ENCODE data around the gene SPSB1. TPM values are rescaled to one million over a fixed set of nuclear protein-coding genes. Genes with fewer than 3 reads are reported as not detected.
A peak's percentile ranks its signal among the peaks of the same experiment; 100 is the strongest.

The SPSB1 gene
- polyA plus RNA-seq, 4 donors, result 24.1 to 69.1 (median 32.6) TPM

GRCh38 chr1:9279172-9279840 lies 13.4 kb upstream of the SPSB1 start:
- Histone ChIP-seq H3K27ac (ENCODE audit: low read depth in 1 of 3, low read length in 2 of 3) (peak overlapping the region; percentile 75 to 90 (median 81)), H3K27me3 (ENCODE audit: control insufficient read depth in 3 of 3, insufficient read depth in 3 of 3, low read length in 3 of 3) (no peaks in the 10 kb centered on the region), H3K4me1 (ENCODE audit: control insufficient read depth in 3 of 3, insufficient read depth in 2 of 3, low read depth in 1 of 3, low read length in 2 of 3) (peaks cover 0 to 33% (median 14%) of the 10 kb centered on the region in 3 donors), H3K4me3 (ENCODE audit: low read depth in 1 of 3, low read length in 3 of 3) (no peak overlapping the region), H3K9me3 (ENCODE audit: control insufficient read depth in 2 of 2, insufficient read depth in 1 of 2, low read depth in 1 of 2, low read length in 1 of 2) (peaks cover 0 to 9% of the 10 kb centered on the region in 2 donors), H3K36me3 (ENCODE audit: control insufficient read depth in 3 of 3, insufficient read depth in 2 of 3, low read depth in 1 of 3, low read length in 3 of 3) (no peaks in the 10 kb centered on the region)
- peak; percentile 83 to 93 for DNase-seq
- WGBS, 3 donors, result 20 to 55% (median 41%) methylated on average over 22 to 23 of the region's 23 CpGs
- no peak for FAIRE-seq

GRCh38 chr1:9280015-9280860 lies 12.5 kb upstream of the SPSB1 start:
- no peaks in the 10 kb centered on the region for H3K36me3 ChIP-seq (ENCODE audit: control insufficient read depth in 3 of 3, insufficient read depth in 2 of 3, low read depth in 1 of 3, low read length in 3 of 3)
- FAIRE-seq, result no peak
- no peaks in the 10 kb centered on the region for H3K27me3 ChIP-seq (ENCODE audit: control insufficient read depth in 3 of 3, insufficient read depth in 3 of 3, low read length in 3 of 3)
- 26 to 30% (median 29%) methylated on average over 24 to 34 of the region's 36 CpGs for WGBS, 3 donors
- peak; percentile 62 to 66 for DNase-seq
- H3K4me3 ChIP-seq (ENCODE audit: low read depth in 1 of 3, low read length in 3 of 3), result no peak overlapping the region
- peak overlapping the region; percentile 75 to 90 (median 81) for H3K27ac ChIP-seq (ENCODE audit: low read depth in 1 of 3, low read length in 2 of 3)
- peaks cover 0 to 33% (median 14%) of the 10 kb centered on the region in 3 donors for H3K4me1 ChIP-seq (ENCODE audit: control insufficient read depth in 3 of 3, insufficient read depth in 2 of 3, low read depth in 1 of 3, low read length in 2 of 3)
- H3K9me3 ChIP-seq (ENCODE audit: control insufficient read depth in 2 of 2, insufficient read depth in 1 of 2, low read depth in 1 of 2, low read length in 1 of 2), result peaks cover 0 to 14% of the 10 kb centered on the region in 2 donors

DNA sequence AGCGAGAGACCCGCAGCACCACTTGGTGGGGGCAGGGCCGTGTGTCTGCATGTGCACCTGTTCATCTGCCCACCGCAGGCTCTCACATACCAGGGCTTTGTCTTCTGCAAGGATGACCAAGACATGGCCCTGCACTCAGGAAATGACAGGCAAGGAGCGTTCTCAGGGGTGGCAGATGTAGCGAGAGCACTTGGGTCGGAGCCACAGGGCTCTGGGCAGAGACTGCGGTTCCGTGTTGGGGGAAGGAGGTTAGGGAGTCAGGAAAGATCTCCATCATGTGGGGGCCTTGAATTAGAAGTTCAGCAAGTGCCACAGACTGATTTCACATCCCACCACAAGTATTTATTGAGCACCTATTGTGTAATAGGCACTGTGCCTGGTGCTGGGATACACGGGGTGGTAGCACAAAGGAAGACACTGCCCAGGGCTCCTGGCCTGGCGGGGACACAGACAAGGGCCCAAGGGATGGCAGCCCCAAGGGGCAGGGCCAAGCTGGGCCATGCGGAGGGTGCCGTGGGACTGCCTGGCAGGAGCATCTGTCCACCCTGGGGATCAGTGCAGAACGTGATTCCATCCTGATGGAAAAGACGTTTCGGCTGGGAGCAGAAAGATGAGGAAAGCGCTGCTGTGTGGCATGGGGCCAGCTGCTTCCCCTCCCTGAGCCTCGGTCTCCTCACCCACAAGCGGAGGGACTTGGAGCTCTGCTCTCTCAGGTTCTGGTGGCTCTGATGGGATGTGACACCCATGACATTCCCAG lies 11.4 kb upstream of the SPSB1 start:
- H3K4me3 ChIP-seq (ENCODE audit: low read depth in 1 of 3, low read length in 3 of 3), result no peak overlapping the region
- WGBS, 3 donors, result 83 to 87% (median 84%) methylated on average over 19 of the region's 19 CpGs
- H3K27me3 ChIP-seq (ENCODE audit: control insufficient read depth in 3 of 3, insufficient read depth in 3 of 3, low read length in 3 of 3), result no peaks in the 10 kb centered on the region
- H3K9me3 ChIP-seq (ENCODE audit: control insufficient read depth in 2 of 2, insufficient read depth in 1 of 2, low read depth in 1 of 2, low read length in 1 of 2), result peaks cover 0 to 24% of the 10 kb centered on the region in 2 donors
- FAIRE-seq, result no peak
- no peak for DNase-seq
- no peaks in the 10 kb centered on the region for H3K36me3 ChIP-seq (ENCODE audit: control insufficient read depth in 3 of 3, insufficient read depth in 2 of 3, low read depth in 1 of 3, low read length in 3 of 3)
- no peak overlapping the region for H3K27ac ChIP-seq (ENCODE audit: low read depth in 1 of 3, low read length in 2 of 3)
- H3K4me1 ChIP-seq (ENCODE audit: control insufficient read depth in 3 of 3, insufficient read depth in 2 of 3, low read depth in 1 of 3, low read length in 2 of 3), result peaks cover 0 to 26% (median 7%) of the 10 kb centered on the region in 3 donors

DNA sequence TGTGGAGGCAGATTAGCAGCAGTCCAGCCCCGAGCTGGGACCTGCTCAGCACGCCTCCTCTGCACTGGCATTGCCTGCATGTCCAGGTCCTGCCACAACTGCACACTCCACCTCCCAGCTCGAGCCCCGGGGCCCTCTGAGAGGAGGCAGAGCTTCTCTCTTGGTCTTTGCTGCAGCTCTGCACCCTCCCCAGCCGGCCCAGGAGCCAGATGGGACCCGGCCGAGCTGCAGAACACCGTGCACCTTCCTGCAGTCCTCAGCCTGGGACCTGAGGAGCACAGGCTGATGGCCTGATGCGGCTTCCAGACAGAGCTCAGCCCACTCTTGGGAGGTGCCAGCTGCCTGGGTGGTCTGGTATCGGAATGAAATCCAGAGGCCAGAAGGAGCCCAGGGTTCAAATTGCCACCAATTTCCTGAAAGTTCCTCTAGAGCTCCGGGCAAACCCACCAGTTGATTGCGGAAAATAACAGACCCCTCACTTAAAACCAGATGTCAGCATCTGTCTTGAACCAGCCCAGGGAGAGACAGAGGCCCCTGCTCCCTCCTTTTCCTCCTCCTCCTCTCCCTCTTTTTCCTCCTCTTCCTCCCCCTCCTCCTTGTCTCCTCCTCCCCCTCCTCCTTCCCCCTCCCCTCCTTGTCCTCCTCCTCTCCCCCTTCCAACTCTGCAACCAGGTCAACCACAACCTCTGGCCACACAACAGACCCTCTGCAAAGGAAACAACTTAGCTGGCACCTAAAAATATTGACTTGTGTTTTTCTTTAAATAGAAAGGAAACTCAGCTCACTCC lies 10.6 kb upstream of the SPSB1 start:
- FAIRE-seq, result no peak
- peaks cover 0 to 26% (median 7%) of the 10 kb centered on the region in 3 donors for H3K4me1 ChIP-seq (ENCODE audit: control insufficient read depth in 3 of 3, insufficient read depth in 2 of 3, low read depth in 1 of 3, low read length in 2 of 3)
- 56 to 79% (median 76%) methylated on average over 12 of the region's 12 CpGs for WGBS, 3 donors

GRCh38 chr1:9282696-9282955 lies 10.1 kb upstream of the SPSB1 start:
- Histone ChIP-seq H3K27ac (ENCODE audit: low read depth in 1 of 3, low read length in 2 of 3) (no peak overlapping the region), H3K4me1 (ENCODE audit: control insufficient read depth in 3 of 3, insufficient read depth in 2 of 3, low read depth in 1 of 3, low read length in 2 of 3) (peaks cover 0 to 26% (median 7%) of the 10 kb centered on the region in 3 donors), H3K36me3 (ENCODE audit: control insufficient read depth in 3 of 3, insufficient read depth in 2 of 3, low read depth in 1 of 3, low read length in 3 of 3) (no peaks in the 10 kb centered on the region), H3K9me3 (ENCODE audit: control insufficient read depth in 2 of 2, insufficient read depth in 1 of 2, low read depth in 1 of 2, low read length in 1 of 2) (peaks cover 0 to 33% of the 10 kb centered on the region in 2 donors), H3K27me3 (ENCODE audit: control insufficient read depth in 3 of 3, insufficient read depth in 3 of 3, low read length in 3 of 3) (no peaks in the 10 kb centered on the region), H3K4me3 (ENCODE audit: low read depth in 1 of 3, low read length in 3 of 3) (no peak overlapping the region)
- FAIRE-seq, result no peak
- WGBS, 3 donors, result 64 to 66% (median 66%) methylated on average over 4 of the region's 4 CpGs
- DNase-seq, result no peak

More for the DNA sequence above, 10.6 kb upstream of the SPSB1 start:
- Histone ChIP-seq H3K36me3 (ENCODE audit: control insufficient read depth in 3 of 3, insufficient read depth in 2 of 3, low read depth in 1 of 3, low read length in 3 of 3) (no peaks in the 10 kb centered on the region), H3K4me3 (ENCODE audit: low read depth in 1 of 3, low read length in 3 of 3) (no peak overlapping the region), H3K27ac (ENCODE audit: low read depth in 1 of 3, low read length in 2 of 3) (no peak overlapping the region), H3K27me3 (ENCODE audit: control insufficient read depth in 3 of 3, insufficient read depth in 3 of 3, low read length in 3 of 3) (no peaks in the 10 kb centered on the region), H3K9me3 (ENCODE audit: control insufficient read depth in 2 of 2, insufficient read depth in 1 of 2, low read depth in 1 of 2, low read length in 1 of 2) (peaks cover 0 to 28% of the 10 kb centered on the region in 2 donors)
- DNase-seq, result no peak

- no peak for DNase-seq
- WGBS, 3 donors, result 37 to 66% (median 41%) methylated on average over 2 of the region's 2 CpGs
- Histone ChIP-seq H3K4me3 (ENCODE audit: low read depth in 1 of 3, low read length in 3 of 3) (no peak overlapping the region), H3K36me3 (ENCODE audit: control insufficient read depth in 3 of 3, insufficient read depth in 2 of 3, low read depth in 1 of 3, low read length in 3 of 3) (no peaks in the 10 kb centered on the region), H3K27me3 (ENCODE audit: control insufficient read depth in 3 of 3, insufficient read depth in 3 of 3, low read length in 3 of 3) (no peaks in the 10 kb centered on the region), H3K27ac (ENCODE audit: low read depth in 1 of 3, low read length in 2 of 3) (no peak overlapping the region), H3K4me1 (ENCODE audit: control insufficient read depth in 3 of 3, insufficient read depth in 2 of 3, low read depth in 1 of 3, low read length in 2 of 3) (peaks cover 0 to 18% (median 5%) of the 10 kb centered on the region in 3 donors), H3K9me3 (ENCODE audit: control insufficient read depth in 2 of 2, insufficient read depth in 1 of 2, low read depth in 1 of 2, low read length in 1 of 2) (peaks cover 0 to 39% of the 10 kb centered on the region in 2 donors)
- no peak for FAIRE-seq
Measured at GRCh38 chr1:9284061-9284460, 8.6 kb upstream of the SPSB1 start.

DNA sequence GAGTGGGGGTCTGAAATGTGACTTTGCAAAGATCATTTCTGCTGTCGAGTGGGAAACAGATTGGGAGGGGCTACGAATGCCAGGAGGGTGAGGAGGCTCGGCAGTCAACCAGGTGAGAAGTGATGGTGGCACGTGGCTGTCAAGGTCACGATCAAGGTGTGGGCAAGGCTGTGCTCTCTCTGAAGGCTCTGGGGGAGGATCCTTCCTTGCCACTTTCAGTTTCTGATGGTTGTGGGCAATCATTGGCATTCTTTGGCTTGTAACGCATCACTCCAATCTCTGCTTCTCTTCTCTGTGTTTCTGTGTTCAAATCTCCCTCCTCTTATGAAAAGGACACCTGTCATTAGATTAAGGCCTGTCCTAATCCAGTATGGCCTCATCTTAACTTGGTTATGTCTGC lies 6.1 kb upstream of the SPSB1 start:
- Histone ChIP-seq H3K4me1 (ENCODE audit: control insufficient read depth in 3 of 3, insufficient read depth in 2 of 3, low read depth in 1 of 3, low read length in 2 of 3) (peaks cover 0 to 1% (median 0%) of the 10 kb centered on the region in 3 donors), H3K4me3 (ENCODE audit: low read depth in 1 of 3, low read length in 3 of 3) (no peak overlapping the region), H3K9me3 (ENCODE audit: control insufficient read depth in 2 of 2, insufficient read depth in 1 of 2, low read depth in 1 of 2, low read length in 1 of 2) (peaks cover 0 to 41% of the 10 kb centered on the region in 2 donors), H3K27me3 (ENCODE audit: control insufficient read depth in 3 of 3, insufficient read depth in 3 of 3, low read length in 3 of 3) (no peaks in the 10 kb centered on the region), H3K27ac (ENCODE audit: low read depth in 1 of 3, low read length in 2 of 3) (no peak overlapping the region), H3K36me3 (ENCODE audit: control insufficient read depth in 3 of 3, insufficient read depth in 2 of 3, low read depth in 1 of 3, low read length in 3 of 3) (no peaks in the 10 kb centered on the region)
- WGBS, 3 donors, result 28 to 65% (median 41%) methylated on average over 6 of the region's 6 CpGs
- DNase-seq (peak in 1 of 2 donors; percentile 51), FAIRE-seq (no peak)
